Stimulated activated CD8-positive, alpha-beta memory T cell treated with anti-CD3 and anti-CD28 coated beads, Interleukin-4, amount 100 ng/mL, for 24 hours (primary cell): Measurements from ENCODE around the gene FILIP1.
"Not testable (repeated sequence)": the region's sequence is repeated elsewhere in the genome, so short reads cannot be mapped to it uniquely, and the experiment has no call there.

Experiments
- DNase-seq: peaks from one replicate; pipeline ENCODE4 v3.0.0-alpha.2; 2020; ENCODE audit warnings: low read depth

The FILIP1 gene

DNA sequence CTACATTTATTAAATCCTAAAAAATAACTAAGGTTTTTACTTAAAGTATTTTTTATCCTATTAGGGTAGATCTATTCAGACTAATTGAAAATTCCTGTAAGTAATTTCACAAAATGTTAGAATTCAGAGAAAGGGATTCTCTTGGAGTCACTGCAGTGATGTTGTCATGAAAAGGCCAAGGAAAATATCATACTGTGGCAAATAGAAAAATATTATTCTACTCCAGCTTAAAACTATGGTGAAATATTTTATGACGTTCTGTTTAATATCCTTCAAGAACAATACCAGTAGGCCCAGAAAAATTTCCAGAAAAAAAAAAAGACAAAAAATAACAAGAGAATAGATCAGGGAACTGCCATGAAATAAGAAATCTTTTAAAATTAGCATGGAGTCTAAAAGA, 73.6 kb downstream of the FILIP1 start:
- no peak for DNase-seq

DNA sequence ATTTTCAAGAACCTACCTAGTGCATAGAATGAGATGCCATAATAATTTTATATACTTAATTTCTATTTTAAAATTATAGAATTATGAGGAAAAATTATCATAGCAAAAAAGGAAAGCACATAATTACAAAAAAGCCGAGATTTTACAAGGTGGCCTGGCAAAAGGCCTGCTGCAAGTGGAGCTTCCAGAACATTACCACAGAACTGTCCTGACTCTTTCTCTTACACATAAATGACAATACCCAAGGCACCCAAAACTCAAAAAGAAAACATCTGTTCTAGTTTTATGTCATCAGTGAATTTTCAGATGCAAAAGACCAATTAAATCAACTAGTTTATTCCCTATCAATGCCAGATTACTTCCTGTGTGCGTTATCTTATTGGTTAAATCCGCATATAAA, 74.2 kb downstream of the FILIP1 start:
- no peak for DNase-seq

DNA sequence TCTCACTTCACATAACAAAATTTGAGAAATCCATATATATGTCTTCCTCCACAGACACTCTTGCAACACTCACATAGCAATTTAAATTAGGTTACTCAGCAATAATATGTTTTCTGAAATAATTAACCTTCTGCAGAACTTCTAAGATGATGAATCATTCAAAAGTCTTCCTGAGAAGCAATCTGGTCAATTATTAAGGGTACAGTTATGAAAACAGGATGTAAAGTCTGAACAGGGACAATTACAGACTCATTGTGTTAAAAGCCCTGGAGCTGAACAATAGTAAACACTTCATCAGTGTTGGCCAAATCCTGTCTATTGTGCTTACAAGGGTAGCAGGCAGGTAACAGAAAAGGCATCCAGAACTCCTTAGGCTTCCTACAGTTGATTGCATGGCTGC, 75.4 kb downstream of the FILIP1 start:
- no peak for DNase-seq

DNA sequence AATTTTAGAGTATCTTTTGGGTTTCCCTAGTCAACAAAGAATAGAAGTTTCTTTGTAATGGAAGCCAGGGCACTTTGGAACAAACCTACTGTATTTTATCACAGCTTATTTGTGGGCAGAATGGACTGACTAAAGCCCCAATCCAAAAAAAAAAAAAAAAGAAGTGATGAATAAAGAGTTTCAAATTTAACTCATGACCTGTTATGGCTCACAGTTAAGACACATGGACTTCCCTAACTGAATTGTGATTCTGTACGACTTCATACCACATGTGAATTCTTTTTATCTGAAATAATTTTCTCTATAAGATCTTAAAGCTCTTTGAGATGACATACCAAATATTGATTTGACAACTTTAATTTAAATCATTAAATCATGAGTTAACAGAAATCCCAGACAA, 77.2 kb downstream of the FILIP1 start:
- no peak for DNase-seq

DNA sequence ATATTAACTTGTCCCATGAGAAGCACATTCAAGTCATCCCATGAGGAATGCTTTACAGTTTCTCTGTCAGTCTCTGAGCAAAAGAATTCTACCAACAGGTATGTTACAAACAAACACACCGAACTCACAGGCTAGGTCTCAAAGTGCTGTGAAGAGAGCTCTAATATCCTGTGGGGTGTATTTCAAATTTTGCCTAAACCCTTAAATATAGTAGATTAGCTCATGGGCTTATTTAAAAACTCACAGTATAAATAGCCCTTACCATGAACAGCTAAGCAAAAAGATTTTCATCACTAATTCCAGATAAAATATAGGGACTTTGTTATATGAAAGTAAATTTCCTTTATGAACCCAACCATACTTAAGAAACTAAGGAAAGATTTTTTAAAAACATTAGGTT, 77.8 kb downstream of the FILIP1 start:
- no peak for DNase-seq

DNA sequence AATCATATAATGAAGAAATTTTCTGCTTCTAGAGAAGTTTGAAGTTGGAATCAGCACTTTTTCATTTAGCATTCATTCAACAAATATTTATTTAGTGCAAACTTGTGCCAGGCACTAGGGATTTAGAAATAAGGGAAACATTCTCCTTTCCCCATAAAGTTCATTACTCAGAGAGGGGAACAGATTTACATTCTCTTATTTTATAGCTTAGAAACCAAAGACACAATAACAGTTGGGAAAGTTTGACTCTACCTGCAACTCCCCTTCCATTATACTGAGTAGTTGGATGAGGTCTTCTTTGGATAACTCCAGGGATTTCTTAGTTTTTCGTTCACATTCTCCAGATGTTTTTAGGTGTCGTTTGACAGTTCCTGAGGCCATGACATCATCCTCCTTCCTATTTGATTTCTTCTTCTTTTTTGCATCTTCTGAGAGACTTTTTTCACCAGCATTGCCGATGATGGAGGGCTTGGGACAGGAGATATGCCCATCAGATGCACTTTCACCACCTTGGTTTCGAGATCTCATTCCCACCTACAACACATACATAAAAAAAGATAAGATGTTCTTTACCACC, 79.1 kb downstream of the FILIP1 start:
- DNase-seq: no peak

DNA sequence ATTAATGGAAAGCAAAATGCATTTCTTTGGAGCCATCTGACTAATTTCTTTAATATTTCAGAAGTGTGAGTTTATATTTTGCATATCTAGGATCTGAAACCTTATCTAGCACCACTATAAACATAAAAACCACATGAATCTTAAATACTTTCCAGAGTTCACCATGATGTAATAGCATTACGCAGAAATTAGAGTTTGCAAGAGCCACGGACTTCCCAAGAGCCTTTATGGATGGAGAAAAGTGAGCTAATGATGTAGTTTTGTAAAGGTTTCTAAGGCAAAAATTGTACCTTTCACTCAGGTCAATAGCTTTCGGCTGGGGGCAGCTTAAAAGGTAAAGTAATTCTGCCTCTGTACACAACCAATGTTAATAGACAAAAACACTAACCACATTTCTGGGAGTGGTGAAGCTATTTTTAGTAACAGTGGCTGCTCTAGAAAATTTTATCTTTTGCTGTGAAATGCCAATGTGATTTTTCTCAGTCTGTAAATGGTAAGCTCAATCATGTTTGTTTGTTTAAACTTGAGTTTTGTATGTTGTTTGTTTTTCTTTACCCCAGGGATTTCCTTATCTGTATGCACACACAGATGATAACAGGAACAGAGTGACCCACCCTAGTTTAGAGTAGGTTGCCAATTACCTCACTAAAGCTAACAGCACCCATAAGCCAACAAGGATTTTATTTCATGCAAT, 80.5 kb downstream of the FILIP1 start:
- DNase-seq: no peak

DNA sequence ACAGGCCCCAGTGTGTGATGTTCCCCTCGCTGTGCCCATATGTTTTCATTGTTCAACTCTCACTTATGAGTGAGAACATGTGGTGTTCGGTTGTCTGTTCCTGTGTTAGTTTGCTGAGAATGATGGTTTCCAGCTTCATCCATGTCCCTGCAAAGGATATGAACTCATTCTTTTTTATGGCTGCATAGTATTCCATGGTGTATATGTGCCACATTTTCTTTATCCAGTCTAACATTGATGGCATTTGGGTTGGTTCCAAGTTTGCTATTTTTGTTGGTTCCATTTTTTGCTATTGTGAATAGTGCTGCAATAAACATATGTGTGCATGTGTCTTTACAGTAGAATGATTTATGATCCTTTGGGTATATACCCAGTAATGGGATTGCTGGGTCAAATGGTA, 83.0 kb downstream of the FILIP1 start:
- DNase-seq: not testable (repeated sequence)

DNA sequence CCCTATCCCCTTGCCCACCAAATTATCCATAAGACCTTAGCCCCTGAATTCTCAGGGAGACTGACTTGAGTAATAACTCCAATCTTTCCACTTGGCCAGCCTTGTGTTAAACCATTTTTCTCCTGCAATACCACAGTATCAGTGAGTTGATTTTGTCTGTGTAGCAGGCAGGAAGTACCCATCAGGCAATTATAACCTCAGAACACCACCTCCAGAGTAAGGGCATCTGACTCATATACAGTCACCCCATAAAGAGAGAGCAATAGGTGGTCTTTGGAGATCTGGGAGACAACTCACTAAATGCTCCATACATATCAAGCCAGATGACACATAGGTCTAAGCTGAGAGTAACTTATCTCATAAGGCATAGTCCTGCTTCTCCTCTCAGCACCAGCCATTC, 83.7 kb downstream of the FILIP1 start:
- no peak for DNase-seq

DNA sequence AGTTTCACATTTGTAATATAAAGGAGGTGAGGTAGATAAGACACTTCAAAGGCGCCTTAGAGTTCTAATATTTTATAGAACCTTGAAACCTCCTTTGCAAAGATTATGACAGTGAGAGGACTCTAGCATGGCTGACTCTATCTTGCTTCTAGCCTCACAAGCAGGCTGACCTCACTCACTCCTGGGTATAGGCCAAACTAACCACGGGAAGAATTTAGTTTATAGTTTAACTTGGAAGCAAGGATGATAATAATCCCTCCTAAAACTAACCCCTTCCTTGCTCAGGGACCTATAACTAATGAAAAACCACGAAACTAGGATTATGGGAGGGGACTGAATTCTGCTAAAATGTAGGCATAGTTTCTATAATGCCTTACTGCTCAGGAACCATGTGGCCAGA, 84.3 kb downstream of the FILIP1 start:
- DNase-seq: no peak

DNA sequence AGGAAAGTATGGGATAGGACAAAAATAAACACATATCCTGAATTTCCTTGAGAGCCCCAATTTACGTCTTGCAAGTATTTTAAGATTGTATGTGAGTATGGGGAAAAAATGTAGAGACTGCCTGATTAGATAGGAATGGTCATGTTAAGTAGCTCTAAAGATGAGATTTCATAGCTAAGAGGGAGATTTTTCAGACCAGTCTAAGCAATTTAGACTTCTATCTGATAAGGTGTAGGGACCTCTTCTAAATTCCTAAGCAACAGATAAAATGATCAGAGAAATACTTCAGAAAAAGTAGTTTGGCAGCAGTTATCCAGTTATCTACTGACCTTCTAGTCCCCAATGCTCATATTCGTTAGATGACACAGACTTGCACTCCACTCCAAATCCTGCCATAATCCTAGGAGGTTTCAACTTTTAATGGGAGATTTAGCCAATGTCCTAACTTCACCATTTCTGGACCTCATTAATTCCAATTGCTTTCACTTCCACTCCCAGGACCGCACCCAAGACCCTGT, 90.0 kb downstream of the FILIP1 start:
- DNase-seq: no peak

DNA sequence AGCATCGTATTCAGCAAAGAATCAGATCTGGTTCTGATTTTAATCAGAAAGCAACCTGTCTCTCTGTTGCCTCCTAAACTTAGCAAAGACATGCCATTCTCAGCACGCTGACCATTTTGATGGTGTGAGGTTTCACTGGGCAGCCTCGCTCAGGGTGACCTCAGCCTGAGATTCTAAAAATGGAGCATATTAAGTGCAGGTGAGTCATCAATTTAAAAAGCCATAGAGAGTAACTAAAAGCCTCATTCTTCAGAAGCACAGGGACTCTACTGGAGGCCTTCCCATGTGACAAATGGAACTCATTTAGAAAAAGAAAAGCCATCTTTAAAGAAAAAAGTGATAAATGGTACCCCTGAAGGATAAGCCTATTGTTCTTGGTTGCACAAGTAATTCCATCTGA, 91.3 kb downstream of the FILIP1 start:
- DNase-seq: no peak

DNA sequence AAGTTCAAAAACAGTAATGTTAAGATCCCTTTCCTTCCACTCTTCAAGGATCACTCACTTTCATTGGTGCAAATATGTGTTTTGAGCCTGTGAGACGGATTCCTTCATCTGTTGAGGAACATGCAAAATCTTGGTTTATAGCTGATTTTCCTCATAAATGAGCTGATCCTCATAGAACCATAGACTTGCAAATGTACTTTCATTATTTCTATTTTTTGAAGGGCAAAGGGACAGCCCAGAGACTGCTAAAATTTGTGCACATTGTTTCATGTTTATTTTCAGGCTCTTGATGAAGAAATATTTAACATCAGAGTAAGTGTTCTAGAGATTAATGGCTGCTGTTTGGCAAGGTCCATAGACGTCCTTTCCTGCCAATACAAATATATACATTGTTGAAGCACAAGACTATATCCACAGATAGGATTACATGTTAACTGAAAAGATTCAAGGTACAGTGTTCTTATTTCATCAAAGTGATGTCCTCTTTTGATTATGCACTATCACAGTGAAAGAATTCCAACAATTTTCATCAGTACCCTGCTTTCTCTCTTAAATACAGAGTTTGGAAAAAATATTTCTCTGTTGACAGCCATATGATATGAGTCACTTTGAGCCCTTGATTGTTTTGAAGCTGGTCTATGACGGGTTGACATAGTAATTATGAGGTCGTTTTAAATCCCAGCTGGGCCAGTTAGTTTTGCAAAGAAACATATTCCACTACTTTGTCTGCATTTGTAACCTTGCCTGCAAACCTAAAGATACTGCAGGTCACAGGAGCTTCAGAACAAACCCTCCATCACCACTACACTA, 95.7 kb downstream of the FILIP1 start:
- DNase-seq: no peak

DNA sequence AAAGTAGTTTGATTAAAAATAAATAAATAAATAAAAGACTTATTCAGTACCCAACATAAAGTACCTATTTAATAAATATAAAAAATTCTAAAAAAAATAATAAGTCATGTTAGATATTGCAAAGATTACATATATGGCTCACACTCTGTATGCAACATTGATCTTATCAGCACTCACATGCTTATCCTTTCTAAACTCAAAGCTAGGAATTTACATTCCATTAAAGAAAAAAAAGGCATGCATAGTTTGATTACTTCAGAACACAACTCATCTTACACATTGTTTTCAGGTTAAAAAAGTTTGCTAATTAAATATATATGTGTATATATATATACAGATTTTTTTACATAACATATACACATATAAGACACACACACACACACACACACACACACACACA, 96.4 kb downstream of the FILIP1 start:
- DNase-seq: no peak

DNA sequence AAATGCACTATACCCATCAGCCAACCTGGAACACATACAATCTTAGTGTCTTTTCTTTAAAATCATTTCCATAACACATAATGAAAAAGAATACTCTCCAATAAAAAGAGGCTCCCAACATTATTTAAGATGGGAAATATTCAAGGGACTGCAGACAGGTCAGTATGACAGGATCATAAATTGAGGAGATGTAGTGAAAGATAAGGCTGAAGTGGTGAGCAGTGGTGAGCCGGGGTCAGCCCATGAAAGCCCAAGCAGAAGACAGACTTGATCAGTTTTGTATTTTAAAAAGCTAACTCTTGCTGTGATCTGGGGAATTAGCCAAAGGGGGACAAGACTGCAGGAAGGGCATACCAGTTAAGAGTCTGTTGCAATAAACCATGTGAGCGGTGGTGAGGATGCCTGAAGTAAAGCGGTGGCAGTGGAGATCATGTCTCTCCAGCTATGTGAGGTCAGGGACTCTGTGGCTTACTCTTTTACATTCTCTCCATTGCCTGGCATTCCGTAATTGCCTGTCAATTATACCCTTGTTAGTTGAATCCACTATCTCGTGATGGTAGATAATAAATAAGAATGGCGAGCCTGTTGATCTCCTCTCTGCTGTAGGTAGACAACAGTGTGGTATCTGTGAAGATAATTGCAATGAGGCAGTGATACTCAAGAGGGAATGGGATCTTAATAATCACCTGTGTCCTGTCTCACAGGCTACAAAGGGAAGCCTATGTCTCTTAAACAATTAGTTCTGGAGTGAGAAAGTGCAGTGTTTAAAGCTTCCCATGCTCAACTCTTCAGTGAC, 97.4 kb downstream of the FILIP1 start:
- no peak for DNase-seq

DNA sequence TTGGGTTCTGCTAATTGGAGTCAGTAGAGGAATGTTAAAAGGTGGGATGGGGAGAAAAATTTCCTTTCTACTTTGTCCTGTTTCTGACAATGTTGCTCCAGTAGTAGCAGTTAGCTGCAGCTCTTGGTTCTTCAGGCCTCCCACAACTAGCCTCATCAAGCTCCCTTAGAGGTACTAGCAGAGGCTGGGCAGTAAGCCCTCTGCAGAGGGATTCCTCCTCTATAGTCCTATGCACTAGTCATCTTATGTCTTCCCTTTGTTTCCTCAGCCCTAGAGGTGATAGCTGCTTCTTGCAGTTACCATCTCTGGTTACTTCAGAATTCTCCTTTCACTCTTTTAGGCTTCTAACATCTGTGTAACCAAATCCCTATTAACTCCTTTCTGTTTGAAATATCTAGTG, 99.8 kb downstream of the FILIP1 start:
- no peak for DNase-seq

DNA sequence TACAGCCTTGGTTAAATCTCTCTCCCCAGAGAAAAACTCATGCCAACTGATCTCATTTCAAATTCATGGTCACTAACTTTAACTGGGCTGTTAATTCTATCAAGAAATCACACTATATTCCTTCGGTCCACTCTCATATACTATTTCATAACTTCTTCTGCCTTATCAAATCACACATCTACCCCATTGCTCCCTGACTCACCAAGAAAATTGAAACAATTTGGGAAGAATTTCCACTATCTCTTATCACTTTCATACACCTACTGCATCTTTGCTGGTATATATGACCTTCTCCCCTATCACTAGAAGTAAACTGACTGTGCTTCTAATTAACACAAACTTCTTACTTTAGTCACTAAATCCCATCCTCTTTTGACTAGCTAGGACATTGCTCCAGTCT, 102.3 kb downstream of the FILIP1 start:
- DNase-seq: no peak

DNA sequence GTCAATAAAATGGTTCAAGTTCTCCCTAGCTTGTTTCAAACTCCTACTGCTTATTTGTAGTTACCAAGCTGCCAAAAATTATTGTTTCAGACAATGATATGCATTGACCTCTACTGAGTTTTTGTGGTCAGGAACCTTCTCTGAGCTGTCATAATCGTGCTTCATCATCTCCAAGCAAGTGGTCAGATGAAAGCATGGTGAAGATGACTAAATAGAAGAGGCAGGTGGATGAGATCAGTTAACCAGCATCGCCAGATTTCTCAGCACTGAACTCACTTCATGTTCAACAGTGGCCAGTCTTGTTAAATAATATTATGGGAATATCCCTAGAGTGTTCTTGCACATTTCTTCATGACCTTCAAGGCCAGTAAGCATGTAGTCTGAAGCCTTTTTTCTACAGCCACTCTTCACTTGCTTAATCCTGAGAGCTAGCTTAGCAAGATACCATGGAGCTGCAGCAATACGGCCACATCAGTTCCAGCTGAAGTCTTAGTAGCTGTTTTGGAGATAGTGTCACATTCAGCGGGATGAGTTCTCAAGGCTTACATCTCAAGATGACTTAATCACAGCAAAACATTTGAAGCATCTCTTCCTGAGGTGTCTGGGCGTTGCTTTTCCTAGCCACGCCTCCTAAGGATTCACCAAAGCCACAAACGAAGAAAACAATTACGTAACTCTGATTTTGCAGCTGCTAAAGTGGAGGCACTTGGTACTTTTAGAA, 107.4 kb downstream of the FILIP1 start:
- no peak for DNase-seq

DNA sequence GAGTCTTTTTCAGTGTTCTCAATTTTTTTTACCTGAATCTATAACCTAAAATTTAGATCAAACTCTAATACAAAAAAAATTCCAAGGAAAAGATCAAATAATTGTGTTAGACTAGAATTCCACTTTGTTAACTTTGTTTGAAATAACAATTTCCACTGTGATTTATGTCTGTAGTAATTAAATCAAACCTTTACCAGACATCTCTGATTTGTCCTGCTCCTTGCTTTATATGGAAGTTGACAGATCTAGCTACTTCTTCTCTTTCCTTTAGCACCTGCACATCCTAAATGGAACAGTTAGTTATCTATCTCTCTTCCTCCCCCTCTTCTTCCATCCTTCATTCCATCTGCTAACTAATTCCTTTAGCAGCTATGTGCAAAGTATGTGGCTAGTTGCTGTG, 109.5 kb downstream of the FILIP1 start:
- no peak for DNase-seq

DNA sequence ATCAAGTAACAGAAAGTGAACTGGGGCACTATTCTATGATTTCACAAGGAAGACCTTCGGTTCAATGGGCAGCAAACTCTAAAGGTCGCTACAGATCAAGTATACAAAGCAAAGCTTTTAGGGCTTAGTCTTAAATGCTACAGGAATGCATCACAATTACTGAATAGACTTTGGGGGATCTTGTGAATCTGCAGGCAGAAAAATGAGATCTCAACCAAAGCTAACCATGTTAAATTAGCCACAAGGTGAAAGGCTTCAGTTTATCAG, 111.0 kb downstream of the FILIP1 start:
- DNase-seq: no peak

DNA sequence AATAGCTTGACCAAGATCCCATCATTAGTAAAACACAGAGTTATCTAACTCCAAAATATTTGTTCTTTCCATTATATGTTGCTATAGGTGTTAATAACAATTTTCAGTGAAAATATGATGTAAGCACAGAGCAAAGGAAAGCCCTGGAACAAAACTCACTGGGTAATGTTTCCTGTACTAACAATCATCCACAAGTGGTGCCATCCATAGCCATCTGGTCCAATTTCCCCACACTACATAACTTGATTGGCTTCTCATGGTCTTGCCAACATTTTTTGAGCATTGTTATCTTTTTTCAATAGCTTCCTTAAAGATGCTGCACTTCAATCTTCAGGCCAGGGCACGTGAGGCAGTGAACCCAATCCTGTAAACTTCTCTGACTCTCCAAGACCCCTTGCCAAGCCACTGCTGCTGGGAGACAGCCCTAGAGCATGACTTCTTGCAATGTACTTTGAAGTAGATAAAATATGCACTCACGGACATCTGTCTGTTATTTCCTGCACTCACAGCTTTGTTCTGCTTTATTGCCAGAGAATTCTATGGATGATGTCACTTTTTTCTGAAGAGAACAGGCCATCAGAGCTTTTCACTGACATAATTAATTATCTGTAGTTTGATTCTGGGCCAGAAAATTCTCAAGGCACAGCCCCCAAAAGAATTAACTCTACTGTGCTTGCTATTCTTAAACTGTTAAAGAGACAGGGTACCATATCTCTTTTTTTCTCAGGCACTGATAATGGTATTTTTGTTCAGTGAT, 111.5 kb downstream of the FILIP1 start:
- no peak for DNase-seq
